Colonic mucosa (tissue), 4 donors: Measurements from ENCODE around the gene GPC5. TPM values are rescaled to one million over a fixed set of nuclear protein-coding genes. Genes with fewer than 3 reads are reported as not detected.

Source experiments
- DNase-seq: peaks from one replicate; pipeline ENCODE4 v3.0.0-alpha.2; 2020
- H3K27ac ChIP-seq: fragments of 200-600 bp; one replicate; pipeline ENCODE4 v1.8.0; 2021
- H3K27me3 ChIP-seq: fragments of 200-600 bp; one replicate; pipeline ENCODE4 v1.8.0; 2021
- H3K36me3 ChIP-seq: fragments of 200-600 bp; one replicate; pipeline ENCODE4 v1.8.0; 2021
- H3K4me1 ChIP-seq: fragments of 200-600 bp; one replicate; pipeline ENCODE4 v1.8.0; 2021; ENCODE audit warnings: mild to moderate bottlenecking
- H3K4me3 ChIP-seq: fragments of 200-600 bp; one replicate; pipeline ENCODE4 v1.8.0; 2021
- H3K9ac ChIP-seq, 2 donors: one replicate each; pipeline ENCODE4 v1.7.0; 2013; ENCODE audit warnings: control low read depth in 2 of 2, low read depth in 2 of 2, low read length in 2 of 2
- H3K9me3 ChIP-seq: fragments of 200-600 bp; one replicate; pipeline ENCODE4 v1.8.0; 2021
- intact Hi-C: fragments of 100-400 bp; cut with DNase I; formaldehyde crosslinking; loops from one replicate; pipeline ENCODE4 v1.14.1; 2022
- total RNA-seq, 2 donors: library from RNA; stranded (reverse); fragmentation: NEBNext Ultra II Directional in 1 of 2; extraction: Animal tissue kit (Norgen Biotek cat#: 25700) in 1 of 2; gene quantifications; one replicate each; pipeline ENCODE4 v1.2.1, GENCODE V29; 2021
- TF ChIP-seq, protein P1 (sequence below): fragments of 200-600 bp; IDR thresholded peaks from one replicate; pipeline ENCODE4 v1.8.0; 2022; ENCODE audit warnings: antibody characterized with exemption, mild to moderate bottlenecking
- donor health status: healthy.
- donor health status: DM: no; HTN: no; CAD: no.
- donor health status: DM: no; HTN: no; CAD: no.

The GPC5 gene
- total RNA-seq, 2 donors from 2014 or later: 0.42 TPM; not detected in 1

DNA sequence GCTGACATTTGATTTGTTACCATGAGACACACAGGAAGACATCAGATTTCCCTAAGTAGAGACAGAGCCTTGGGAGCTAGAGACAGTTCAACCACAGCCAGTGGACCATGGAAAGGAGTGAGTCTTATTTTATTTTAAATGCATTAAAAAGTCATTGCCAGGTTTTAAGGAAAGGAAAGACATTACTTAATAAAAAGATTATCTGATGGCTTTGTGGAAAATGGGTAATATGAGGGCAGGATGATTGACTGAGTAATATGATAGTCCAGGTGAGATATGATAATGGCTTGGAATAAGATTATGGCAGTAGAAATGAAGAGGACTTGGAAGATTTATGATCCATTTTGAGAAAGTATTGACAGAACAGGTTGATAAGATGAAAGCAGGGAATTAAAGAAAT lies 580.1 kb downstream of the GPC5 start:
- Histone ChIP-seq H3K9ac (no peak overlapping the region), H3K9me3 (no peaks in the 10 kb centered on the region), H3K4me3 (no peak overlapping the region), H3K27me3 (no peaks in the 10 kb centered on the region), H3K4me1 (no peaks in the 10 kb centered on the region), H3K36me3 (no peaks in the 10 kb centered on the region), H3K27ac (no peak overlapping the region)
- TF ChIP-seq, protein P1, sequence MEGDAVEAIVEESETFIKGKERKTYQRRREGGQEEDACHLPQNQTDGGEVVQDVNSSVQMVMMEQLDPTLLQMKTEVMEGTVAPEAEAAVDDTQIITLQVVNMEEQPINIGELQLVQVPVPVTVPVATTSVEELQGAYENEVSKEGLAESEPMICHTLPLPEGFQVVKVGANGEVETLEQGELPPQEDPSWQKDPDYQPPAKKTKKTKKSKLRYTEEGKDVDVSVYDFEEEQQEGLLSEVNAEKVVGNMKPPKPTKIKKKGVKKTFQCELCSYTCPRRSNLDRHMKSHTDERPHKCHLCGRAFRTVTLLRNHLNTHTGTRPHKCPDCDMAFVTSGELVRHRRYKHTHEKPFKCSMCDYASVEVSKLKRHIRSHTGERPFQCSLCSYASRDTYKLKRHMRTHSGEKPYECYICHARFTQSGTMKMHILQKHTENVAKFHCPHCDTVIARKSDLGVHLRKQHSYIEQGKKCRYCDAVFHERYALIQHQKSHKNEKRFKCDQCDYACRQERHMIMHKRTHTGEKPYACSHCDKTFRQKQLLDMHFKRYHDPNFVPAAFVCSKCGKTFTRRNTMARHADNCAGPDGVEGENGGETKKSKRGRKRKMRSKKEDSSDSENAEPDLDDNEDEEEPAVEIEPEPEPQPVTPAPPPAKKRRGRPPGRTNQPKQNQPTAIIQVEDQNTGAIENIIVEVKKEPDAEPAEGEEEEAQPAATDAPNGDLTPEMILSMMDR: no peak
- intact Hi-C loops: no loop called here
- no peak for DNase-seq

DNA sequence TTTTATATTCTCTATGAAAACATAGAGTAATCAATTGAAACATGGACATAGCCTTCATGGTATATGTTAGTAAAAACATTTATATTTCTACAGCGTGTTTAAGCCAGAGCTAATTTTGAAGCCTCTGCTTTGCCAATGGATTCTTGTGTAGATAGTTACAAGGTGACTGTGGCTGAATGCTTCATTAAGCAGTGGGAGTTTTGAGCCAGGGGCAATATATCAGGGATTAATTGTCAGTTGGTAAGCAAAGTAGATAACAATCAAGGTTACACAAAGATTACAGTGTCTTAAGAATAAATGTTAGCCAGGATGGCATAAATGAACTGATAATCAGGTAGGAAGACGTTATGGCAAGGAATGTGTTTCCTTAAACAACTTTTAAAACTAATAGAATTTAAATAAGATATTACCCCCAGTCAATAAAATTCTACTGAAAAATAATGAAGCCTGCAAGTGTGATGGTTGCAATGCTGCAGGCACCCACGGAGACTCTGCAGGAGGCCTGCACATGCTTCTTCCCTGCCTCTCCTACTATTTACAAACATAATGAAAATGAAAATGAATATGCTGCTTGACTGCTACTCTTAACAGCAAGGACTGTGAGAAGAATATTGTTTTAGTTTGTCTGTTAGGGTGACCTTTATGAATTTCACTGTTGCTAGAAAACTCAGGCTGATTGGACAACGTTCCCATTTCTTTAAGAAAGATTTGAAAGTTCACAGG lies 588.5 kb downstream of the GPC5 start:
- intact Hi-C loops: no loop called here
- H3K9me3 ChIP-seq: no peaks in the 10 kb centered on the region

DNA sequence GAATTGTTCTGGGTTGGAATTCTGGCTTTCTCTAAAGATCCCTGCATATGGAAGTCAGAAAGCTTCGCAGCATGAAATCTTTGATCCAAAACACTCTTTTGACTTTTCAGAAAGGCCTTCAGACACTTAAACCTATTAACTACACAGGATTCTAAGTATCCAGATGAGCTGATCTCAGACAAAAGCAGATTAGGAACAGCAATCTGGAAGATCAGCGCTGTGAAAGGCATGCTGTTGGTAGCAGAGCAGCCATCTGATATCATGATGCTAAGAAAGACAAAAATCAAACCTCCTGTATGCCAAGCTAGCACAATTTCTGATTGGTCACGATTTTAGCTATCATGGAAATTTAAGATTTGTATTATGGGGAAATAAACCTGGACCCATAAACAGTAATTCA lies 589.9 kb downstream of the GPC5 start:
- DNase-seq: no peak
- no peak overlapping the region for H3K9ac ChIP-seq
- H3K9me3 ChIP-seq: no peaks in the 10 kb centered on the region
- no peaks in the 10 kb centered on the region for H3K27me3 ChIP-seq
- no peaks in the 10 kb centered on the region for H3K36me3 ChIP-seq
- H3K4me3 ChIP-seq: no peak overlapping the region
- intact Hi-C loops: no loop called here
- TF ChIP-seq, protein P1: no peak
- no peaks in the 10 kb centered on the region for H3K4me1 ChIP-seq
- no peak overlapping the region for H3K27ac ChIP-seq

More for the DNA sequence above, 588.5 kb downstream of the GPC5 start:
- DNase-seq: no peak
- no peak overlapping the region for H3K9ac ChIP-seq
- H3K27ac ChIP-seq: no peak overlapping the region
- no peak overlapping the region for H3K4me3 ChIP-seq
- TF ChIP-seq, protein P1: no peak
- H3K4me1 ChIP-seq: no peaks in the 10 kb centered on the region
- no peaks in the 10 kb centered on the region for H3K27me3 ChIP-seq
- no peaks in the 10 kb centered on the region for H3K36me3 ChIP-seq

DNA sequence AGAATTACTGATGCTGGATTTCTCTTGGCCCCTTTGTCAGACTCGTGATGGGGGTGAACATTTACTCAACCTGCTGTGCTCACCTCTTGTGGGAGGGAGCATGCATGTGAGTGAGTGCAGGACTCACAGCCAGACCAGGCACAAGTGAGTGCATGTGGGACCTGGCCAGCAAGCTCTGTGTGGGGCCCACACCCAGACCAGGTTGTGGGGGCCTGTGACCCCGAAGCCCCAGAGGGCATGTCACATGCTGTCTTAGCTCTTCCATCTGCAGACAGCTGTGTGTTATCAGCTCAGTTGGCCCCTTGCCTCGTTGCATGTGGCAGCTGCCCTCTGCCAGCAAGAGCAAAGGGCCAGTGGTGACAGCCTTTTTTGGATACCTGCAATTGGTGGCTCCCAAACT lies 614.4 kb downstream of the GPC5 start:
- H3K27me3 ChIP-seq: no peaks in the 10 kb centered on the region
- no peaks in the 10 kb centered on the region for H3K4me1 ChIP-seq
- no peaks in the 10 kb centered on the region for H3K9me3 ChIP-seq
- no peak overlapping the region for H3K27ac ChIP-seq
- TF ChIP-seq, protein P1: no peak
- H3K9ac ChIP-seq: no peak overlapping the region
- intact Hi-C loops: no loop called here
- DNase-seq: no peak
- no peaks in the 10 kb centered on the region for H3K36me3 ChIP-seq
- H3K4me3 ChIP-seq: no peak overlapping the region

DNA sequence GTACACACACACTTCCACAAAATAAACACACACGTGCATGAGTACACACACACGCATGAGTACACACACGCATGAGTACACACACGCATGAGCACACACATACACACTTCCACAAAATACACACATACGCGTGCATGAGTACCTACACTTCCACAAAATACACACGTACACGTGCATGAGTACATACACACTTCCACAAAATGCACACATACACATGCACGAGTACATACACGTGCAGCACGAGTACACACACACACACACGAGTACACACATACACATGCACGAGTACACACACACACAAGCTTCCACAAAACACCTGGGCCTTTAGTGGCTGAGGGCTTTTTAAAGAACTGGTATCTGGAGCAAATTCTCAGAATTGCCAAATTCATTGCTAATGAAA lies 619.3 kb downstream of the GPC5 start:
- no peaks in the 10 kb centered on the region for H3K27me3 ChIP-seq
- intact Hi-C loops: no loop called here
- H3K9me3 ChIP-seq: no peaks in the 10 kb centered on the region
- TF ChIP-seq, protein P1: no peak
- H3K27ac ChIP-seq: no peak overlapping the region
- no peaks in the 10 kb centered on the region for H3K36me3 ChIP-seq
- H3K9ac ChIP-seq: no peak overlapping the region
- DNase-seq: no peak
- H3K4me3 ChIP-seq: no peak overlapping the region
- H3K4me1 ChIP-seq: no peaks in the 10 kb centered on the region
